HG03064 (cell line): ENCODE measurements around the gene NBEA.
A peak's percentile ranks its signal among the peaks of the same experiment; 100 is the strongest.

Source experiments
- ATAC-seq: cut with Tn5 transposase; IDR thresholded peaks from one replicate; pipeline ENCODE4 v1.9.1; 2021; ENCODE audit warnings: low read depth; ENCODE audit not compliant: unreplicated experiment

Gene NBEA

DNA sequence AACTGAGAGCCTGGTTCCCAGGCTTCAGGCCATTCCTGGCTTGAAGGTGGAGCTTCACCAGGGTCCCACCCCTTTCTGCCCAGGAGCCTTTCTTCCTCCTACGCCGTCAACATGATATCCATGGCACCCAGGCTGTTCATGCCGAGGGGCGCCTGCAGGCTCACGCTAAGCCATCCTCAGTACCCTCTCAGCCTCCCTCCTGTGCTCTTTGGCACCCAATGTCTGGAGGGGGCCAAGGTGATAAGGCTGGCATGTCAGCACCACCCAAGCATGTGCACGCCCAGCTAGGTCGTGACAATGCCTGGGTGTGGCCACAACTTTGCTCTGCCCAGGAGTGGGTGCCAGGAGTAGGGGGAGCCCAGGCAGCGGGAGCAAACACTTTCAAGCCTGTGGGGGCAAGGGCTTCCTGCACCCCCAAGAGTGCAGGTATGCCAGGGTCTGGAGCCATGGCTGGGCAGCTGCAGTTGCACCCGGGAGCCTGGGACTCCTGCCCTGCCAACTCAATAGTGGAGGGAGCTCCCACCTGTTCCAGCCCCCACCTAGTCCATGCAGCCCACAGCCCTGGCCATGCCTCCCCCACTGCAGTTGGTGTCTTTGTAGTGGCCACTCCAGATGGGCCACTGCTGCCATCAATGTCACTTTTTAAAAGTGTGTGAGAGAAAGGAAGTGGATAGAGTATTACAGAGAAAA, 314.5 kb downstream of the NBEA start:
- no peak for ATAC-seq

DNA sequence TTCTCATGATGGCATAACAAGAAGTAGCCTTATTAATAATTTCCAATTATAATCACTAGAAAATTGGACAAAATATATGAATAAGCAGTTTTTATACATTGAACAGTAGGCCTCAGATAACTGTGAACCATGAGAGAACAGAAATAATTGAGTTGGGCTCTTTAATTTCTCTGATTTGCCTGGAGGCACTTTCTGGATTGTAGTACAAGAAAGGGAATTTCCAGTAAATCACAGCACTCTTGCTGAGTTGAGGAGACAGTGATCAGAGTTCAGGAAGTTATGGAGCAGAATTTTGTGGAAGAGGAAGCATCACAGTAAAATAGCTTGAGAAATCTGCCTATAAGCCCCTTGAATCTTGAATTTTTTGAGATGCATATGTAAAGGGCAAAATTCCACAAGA, 318.2 kb downstream of the NBEA start:
- no peak for ATAC-seq

DNA sequence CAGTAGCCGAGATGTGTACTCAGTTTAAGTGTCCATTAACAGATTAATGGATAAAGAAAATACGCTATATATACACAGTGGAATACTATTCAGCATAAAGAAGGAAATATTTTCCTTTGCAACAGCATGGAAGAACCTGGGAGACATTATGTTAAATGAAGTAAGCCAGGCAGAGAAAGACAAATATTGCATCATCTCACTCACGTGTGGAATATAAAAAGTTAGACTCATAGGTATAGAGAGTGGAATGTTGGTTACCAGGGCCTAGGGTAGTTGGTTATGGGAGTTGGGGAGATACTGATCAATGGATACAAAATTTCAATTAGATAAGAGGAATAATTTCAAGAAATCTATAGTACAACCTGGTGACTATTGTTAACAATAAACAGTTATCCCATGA, 324.3 kb downstream of the NBEA start:
- ATAC-seq, result no peak

DNA sequence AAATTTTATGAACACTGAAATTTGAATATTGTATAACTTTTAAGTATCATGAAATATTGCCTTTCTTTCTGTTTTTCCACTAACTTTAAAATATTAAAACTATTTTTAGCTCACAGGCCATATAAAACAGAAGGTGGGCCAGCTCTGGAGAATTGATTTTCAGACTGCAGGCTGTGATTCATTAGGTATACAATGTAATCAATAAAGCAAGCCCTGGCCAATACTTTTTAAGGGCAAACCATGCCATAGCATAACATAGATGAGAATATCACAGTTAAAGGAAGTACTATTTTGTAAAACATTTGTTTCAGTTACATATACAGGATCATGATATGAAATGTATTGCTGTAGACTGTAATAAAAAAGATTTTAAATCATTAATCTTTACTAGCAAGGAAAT, 336.8 kb downstream of the NBEA start:
- ATAC-seq, result no peak

DNA sequence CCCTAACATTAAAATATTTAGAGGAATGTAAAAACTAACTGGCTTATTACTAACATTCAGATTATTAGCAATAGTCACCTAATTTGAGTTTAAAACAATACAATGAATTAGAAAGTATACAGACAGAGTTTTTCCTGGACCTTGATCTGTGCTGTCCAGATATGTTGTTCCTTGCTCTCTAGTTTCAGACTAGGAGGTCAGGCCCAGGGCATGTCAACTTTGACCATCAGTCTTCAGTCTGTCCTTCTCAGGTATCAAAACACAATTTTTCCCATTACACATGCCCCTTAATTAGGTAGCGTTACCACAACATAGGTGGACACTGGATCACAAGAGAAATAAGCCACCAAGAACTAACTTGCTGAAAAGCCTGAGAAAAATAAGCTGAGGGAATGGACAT, 337.4 kb downstream of the NBEA start:
- ATAC-seq, result no peak

DNA sequence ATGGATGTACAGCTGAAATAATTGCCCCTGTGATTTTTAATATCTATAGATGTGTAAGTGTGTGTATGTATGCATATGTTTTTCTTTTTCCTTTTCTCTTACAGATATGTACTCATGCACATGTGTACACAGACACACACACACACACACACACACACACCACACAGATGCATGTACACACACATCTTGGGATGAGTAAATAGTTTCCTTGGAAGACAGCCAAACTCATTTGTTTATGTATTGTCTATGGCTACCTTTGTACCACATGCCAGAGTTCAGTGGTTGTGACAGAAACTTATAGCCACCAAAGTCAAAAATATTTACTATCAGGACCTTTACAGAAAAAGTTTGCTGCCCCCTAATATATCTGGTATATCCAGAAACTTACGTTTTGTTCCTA, 341.8 kb downstream of the NBEA start:
- ATAC-seq, result no peak

DNA sequence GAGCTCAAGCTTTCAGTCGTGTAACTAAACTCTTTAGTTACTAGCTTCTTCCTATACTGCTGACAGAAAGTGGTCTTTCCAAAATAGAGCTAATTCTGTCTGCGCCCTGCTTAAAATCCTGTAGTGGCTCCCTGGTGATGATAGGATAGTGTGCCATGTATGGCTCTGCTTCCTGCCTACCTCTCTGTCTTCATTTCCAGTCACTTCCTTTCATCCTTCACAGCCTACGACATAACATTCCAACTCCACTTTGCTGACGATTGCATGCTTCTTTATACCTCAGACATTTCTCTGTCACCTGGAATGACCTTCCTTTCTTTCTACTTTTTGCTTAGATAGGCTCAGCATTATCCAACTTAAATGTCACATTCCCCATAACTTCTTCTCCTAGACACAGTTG, 343.6 kb downstream of the NBEA start:
- ATAC-seq, result no peak

DNA sequence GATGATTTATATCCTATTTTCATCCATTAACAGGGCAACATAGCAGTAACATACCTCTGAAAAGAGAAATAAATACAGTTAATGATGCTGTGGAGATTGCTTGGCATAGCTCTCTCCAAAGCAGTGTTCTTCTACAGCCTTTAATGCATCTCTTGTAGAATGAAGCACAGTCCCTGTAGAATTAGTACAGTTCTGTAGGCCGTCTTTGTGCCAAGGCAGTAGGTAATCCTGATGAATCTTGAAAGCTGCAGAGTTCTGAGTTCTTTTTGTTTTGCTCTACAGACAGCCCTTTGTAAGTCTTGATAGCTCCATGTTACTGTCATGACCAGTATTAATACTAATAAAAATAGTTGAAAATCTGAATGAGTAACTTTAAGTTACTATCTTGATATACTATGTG, 350.3 kb downstream of the NBEA start:
- ATAC-seq, result no peak

DNA sequence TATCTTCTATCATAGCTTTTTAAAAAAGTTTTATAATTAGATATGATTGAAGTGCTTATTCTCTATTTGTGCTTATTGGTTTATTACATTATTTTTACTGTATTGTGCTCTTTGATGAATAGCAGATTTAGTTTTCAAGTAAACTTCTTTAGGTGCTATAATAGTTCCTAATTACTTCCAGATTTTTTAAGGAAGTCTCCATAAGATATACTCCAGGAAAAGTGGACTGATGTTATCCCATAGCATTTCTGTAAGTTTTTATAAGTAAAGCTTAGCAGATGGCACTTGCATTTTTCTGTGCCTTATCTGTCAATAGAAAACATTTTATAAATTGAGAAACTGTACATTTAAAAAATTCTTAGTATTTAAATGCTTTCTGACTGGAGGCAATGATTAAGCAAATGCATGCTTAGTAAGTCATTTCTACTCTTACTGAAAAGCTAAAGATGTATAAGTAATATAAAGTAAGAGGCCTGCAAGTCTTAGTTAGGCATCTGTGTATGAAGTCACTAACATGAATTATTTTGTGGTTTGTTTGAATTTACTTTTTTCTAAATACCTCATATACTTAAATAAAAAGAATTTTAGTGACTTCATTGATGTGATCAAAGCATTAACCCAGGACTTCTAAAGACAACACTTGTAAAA, 351.6 kb downstream of the NBEA start:
- no peak for ATAC-seq

DNA sequence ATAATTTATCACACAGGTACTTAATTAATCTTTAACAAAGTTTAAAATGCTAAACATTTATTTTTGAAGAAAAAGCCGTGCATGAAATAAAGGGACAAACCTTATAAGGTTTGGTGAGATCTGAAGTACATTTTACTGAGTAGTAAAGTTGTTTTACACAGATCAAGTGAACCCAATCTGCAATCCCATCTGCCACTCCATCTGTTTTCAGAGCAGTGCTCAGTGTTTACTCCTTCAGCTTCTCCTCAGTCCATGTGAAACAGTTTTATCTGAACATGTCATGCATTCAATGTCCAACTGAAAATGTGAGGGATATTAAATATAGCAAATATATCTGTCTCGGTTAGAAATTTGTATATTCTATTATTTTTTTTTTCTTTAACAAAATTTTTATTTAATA, 367.6 kb downstream of the NBEA start:
- ATAC-seq, result no peak

DNA sequence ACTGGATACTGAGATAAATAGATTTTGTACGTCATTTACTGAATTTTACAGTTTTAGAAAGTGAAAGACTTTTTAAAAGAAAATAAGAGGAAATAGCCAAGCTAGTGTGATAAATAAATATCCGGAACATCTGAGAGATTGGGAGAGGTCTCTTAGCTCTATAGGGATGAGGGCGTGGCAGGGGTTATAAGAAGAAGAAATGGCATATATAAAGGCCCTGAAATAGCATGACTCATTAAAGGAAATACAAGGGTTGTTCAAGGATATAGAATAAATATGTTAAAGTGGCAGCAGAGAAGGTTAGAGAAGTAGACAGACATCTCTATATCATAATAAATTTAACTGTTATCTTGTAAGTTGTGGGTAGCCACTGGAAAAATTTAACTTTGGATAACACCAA, 390.1 kb downstream of the NBEA start:
- ATAC-seq, result no peak

DNA sequence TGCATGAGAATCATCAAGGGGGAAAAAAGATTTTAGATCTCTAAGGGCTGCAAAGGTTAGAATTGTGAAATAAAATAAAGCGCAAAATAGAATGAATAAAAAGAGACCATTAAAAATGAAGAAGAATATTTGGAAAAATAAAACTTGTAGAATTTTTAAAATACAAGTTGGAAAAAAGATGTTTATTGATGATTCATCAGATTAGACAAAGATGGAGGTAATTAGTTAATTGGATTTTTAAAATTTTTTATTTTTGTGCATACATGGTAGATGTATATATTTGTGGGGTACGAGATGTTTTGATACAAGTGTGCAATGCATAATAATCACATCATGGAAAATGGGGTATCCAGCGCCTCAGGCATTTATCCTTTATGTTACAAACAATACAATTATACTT, 391.1 kb downstream of the NBEA start:
- ATAC-seq, result no peak

DNA sequence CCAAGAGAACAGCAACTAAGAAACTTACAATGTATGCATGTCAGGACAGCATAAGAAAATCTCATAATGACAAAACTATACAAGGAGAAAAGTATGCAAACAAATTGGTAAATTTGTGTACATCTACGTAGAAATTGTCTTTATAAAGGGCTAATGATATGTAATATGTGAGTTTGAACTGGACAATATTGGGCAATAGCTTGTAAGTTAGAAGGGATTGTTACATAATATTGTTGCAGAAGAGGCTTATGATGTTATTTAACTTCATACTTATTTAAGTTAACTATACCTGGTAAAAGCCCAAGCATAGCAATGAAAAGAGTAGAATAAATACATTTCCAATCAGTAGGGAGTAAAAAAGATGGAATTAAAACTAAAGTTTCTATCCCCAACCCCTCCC, 400.4 kb downstream of the NBEA start:
- ATAC-seq, result no peak

DNA sequence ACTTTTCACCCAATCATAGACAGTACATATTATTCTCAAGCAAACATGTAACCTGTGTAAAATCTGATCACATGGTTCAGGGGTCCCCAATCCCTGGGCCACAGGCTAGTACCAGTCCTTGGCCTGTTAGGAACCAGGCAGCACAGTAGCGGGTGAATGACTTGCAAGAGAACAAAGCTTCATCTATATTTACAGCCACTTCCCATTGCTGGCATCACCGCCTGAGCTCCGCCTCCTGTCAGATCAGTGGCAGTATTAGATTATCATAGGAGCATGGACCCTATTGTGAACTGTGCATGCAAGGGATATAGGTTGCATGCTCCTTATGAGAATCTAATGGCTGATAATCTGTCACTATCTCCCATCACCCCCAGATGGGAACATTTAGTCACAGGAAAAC, 401.3 kb downstream of the NBEA start:
- ATAC-seq, result no peak

DNA sequence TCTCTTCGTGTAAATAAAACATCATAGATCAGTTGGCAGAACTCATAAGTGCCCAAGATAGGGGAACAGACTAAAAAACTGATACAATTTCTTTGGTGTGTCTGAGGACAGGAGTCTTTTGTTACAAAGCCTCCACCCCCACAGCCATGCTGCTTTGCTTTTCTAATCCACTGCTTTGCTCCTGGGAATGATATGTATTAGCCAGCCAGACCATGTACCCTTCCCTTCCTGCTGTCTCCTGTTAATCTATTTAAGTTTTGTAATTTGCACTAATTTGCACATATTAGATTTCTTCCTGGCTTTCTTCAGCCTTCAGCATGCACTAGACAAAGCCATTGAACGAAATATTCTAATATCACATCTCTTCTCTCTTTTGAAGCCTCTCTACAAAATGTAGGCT, 403.9 kb downstream of the NBEA start:
- no peak for ATAC-seq

DNA sequence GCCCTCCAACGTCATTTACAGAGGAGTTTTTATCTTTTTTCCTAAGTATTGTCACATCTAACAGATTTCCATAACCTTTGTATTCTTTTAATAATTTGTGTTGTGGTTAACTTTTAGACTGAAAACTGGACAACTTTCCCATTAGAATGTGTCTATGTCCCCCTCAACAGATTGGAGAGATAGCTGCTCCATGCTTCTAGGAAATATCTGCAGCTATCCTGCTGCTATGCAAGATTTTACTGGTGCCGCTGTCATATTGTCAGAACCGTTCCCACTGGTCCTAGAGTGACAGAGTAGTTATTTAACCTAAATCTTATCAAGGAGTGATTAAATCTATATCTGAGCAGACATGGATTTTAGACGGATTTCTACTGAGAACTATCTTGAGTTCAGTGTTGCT, 404.4 kb downstream of the NBEA start:
- ATAC-seq, result no peak

DNA sequence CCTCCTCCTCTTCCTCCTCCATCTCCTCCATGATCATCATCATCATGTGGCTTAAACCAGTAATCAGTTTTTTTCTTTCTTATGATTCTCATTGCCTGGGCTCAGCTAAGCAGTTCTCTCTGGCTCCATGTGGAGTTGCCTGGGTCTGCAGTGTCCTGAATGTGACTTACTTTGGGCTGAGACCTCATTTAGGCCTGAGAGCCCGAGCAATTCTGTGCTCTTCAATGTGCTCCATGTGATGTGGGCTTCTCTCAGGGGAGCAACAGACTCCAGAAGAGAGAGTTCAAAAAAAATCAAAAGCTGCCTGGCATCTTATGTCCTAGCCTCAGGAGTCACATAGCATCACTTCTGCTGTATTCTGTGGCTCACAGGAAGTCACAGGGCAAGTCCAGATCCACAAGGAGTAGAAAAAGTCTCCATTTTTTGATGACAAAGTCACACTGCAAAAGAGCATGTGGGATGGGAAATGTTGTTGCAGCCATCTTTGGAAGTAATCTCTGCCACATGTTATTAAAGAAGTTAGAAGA, 405.7 kb downstream of the NBEA start:
- no peak for ATAC-seq

DNA sequence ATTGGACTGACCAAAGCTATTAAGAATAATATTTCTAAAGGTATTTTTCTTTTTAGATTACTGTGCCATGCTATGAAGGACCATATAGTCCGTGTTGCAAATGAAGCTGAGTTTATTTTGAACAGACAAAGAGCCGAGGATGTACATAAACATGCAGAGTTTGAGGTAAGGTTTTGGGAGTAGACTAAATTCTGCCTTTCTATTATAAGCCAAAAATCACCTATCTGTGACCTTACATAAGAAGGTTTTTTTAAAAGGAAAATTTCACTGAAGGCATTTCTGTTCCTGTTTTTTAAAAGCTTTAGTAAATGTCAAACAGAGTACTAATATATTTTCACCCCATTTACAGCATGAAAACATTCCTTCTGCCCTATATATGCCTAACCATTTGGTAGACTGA, 407.0 kb downstream of the NBEA start:
- no peak for ATAC-seq

DNA sequence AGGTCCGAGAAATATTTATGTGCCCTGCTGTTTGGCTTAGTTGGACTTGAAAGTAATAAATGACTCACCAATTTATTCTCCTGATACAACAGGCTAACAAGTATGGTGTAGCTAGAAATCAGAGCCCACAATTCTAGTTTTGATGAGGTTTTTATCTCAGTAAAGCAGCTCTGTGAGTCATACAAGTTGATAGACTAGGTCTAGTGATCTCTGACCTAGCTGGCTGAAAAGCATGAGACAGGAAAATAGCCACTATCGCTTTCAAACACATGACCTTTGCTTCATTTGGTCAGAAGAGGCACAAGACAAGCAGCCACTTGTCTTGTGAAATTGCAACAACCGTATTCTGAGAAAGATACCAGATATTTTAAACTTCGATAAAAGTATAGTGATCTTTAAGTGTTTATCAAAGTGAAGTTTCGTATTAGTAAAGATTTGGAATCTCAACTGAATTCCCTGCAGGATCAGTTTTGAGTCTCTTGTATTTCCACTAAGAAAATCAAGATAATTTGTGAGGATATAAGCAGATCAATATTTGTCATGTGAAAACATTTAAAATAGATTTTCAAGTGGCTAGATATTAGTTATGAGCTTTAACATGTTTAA, 407.7 kb downstream of the NBEA start:
- ATAC-seq, result peak; percentile 80

DNA sequence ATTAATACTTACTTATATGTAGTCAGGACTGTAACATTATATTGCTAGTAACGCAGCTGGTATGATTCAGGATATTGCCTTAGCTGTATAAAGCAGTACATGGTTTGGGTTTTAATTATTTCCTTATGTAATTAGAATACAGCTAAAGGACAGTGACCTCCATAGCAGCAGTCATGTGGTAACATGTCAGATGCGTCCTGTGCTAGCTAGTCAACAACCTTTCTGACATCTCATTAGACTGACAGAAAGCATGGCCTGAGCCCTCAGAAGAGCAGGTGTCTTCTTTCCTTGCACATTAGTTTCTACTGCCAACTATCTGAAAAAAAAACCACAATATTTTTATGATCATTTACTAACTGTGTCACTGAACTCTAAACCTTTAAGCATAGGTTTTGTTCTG, 412.2 kb downstream of the NBEA start:
- no peak for ATAC-seq

DNA sequence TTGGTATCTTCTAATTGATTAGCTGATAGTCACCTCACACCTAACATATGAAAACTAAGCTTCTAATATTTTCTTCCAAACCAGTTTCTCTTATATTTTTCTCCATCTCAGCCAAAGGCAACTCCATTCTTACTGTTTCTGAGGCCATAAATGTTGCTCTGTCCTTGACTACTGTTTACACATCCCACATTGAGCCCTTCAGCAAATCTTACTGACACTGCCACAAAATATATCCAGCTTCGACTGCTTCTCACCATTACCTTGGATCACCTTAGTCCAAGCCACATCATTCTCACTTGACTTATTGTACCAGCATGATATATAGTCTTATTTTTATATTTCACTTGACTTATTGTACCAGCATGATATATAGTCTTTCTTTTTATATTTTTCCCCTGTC, 412.8 kb downstream of the NBEA start:
- no peak for ATAC-seq

DNA sequence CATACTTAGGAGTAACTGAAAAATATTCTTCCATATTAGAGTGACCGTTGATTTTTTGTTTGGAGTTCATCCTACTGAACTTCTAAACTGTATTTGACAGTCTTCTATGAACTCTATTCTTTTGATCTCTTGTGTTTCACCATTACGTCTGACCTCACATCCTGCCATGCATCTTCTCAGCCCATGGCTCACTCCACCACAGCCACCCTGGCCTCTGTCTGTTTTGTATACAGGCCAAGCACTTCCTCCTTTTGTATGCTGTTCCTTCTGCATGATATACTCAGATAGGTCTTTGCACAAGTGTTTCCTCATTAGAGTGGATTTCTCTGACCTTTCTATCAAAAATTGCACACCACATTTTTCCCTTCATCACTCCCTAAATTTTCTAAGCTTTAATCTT, 414.5 kb downstream of the NBEA start:
- no peak for ATAC-seq
